Ramos (cell line): ENCODE measurements around the gene MEGF6.

Experiments used
- in situ Hi-C: fragments of 300-500 bp; cut with MboI; formaldehyde crosslinking; loops from one replicate; pipeline ENCODE4 v1.14.3; 2022; ENCODE audit warnings: low sequenced_read_pairs; ENCODE audit not compliant: unreplicated experiment

Gene MEGF6

DNA sequence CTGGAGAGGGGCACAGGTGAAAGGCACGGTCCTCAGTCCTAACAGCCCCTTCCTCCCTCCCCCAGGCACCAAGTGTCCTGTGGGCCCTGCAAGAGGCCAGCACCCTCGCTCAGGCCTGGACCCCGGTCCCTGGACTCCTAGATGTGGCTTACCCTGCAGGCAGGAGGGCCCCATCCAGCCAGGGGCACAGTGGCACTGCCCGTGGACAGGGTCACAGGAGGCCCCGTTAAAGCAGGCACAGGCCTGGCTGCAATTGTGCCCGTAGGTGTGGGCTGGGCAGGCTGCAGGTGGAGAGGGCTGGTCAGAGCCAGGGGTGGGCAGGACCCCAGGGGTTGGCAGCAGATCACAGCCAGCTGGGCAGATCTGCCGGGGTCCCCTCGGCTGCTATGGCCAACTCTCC is 112.3 kb downstream of the MEGF6 start:
- in situ Hi-C loops, result no loop called here

DNA sequence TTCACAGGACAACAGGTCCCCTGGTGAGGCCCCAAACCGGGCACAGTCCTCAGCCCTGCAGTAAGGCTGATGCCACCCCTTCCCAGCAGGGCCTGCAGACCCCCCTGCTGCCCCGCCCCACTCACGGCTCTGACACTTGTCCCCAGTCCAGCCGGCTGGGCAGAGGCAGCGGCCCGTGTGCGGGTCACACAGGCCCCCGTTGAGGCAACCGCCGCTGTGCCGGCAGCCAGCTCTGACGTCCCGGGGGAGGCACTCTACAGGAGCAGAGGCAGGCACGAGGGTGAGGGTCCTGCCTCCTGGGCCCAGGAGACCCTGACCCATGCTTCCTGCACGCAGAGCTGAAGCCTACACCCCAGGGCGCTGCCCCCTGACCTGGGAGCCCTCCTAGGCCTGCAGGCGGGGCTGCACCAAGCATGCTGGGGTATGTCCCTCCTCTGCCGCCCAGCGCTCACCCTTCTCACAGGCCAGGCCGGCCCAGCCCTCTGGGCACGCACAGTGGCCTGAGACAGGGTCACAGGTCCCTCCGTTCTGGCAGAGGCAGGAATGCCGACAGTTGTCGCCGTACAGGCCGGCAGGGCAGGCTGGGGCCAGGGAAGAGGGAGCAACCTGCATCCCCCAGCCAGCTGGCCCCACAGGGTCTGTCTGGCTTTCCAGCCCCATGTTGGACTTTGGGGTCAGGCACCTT is 112.9 kb downstream of the MEGF6 start:
- in situ Hi-C loops, result no loop called here

DNA sequence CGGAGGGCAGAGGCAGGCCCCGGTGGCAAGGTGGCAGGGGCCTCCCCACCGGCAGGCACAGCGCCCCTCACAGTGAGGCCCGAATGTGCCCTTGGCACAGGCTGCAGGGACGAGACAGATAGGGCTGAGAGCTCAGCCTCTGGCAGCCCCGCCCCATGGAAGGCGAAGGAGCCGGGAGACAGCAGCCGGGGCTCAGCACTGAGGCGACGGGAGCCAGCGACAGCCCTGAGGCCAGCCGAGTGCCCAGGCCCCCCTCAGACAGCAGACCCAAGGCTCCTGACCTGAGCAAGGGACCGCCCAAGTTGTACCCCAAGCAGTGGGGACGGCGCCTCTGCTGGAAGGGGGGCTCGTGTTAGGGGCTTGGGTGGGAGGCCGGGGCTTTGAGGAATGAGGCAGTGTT is 113.8 kb downstream of the MEGF6 start:
- in situ Hi-C loops, result no loop called here

DNA sequence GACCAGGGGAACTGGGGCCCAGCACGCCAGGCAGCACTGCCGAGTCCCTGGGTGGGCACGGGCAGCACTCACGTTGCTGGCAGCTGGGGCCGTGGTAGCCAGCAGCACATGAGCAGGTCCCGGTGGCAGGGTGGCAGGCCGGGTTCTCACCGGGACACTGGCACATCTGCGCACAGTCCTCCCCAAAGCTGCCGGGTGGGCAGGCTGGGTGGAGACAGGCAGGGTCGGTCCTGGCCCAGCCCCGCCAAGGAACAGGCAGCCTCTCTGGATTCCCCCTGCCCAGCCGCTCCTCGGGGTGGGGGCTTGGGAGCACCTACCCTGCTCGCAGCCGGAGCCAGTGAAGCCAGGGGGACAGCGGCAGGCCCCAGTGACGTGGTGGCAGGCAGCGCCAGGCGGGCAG is 114.4 kb downstream of the MEGF6 start:
- in situ Hi-C loops, result no loop called here

DNA sequence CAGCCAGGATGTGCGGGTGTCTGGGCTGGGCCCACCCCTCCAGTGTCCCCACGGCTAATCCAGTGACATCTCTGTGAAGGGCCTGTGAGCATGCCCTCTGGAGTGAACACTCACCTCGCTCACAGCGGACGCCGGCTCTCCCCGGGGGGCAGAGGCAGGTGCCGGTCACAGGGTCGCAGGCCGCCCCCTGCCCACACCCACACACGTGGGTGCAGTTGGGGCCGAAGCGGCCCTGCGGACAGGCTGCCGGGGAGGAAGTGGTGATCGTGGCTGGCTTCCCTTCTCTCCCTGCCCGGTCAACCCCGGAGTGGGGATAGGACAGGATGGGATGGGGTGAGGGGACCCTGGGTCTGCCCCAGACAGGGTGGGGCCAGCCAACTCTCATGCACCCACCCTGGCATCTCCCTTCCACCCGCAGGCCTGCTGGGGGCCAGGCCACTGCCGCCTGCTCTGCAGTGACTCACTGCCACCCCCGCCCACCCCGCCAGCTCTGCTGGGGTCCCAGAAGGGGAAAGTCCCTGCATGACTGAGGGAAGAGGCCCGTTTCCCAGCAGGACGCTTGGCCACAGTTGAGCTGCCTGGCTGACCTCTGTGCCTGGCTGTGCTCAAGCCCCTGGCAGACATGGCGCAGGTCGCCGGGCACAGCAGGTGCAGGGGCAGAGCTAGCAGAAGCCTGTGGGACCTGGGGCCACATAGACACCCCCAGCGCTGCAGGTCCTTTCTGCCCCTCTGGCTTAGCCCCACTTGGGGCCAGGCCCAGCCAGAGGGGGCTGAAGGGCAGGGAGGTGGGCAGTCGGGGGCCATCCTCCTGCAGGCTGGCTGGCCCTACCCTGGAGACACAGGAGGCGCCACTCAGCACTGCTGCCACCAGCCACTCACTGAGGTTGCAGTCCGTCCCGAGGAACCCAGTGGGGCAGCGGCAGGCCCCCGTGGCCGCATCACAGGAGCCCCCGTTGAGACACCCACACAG is 115.2 kb downstream of the MEGF6 start:
- in situ Hi-C loops, result no loop called here

DNA sequence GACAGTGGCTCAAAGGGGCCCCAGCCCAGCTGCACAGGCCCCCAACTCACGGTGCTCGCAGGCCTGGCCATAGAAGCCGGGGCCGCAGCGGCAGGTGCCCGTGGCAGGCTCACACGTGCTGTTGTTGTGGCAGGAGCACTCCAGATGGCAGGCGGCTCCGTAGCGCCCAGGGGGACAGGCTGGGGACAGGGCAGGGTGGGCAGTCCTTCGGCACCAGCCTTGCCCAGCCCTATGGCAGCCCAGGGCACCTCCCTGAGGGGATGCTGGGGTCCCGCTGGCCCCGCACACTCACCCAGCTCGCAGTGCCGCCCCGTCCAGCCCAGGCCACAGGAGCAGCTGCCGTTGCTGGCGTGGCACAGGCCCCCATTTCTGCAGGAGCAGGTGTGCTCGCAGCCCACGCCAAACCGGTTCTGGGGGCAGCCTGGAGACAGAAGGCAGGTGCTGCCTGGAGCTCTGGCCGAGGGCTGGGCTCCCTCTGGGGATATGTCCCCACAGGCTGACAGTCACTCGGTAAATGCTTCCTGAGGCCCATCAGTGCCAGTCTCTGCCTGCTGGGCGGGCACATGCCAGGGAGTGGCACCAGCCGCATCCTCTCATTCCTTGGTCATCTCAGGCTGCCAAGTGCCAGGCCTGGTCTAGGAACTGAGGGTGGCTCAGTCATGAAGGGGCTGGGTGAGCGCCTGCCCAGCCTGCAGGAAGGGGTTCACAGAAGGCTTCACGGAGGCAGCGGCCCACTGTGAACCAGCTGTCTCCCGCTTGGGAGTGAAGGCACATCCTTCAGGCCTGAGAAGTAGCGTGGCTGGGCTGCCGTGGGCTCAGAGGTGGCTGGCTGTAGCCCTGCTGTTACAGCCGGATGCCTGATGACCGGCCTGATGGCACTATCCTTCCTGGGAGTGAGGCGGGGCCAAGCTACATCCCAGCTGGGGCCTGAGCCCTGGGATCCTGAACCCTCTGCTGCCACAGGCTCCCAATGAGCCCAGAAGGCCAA is 116.7 kb downstream of the MEGF6 start:
- in situ Hi-C loops, result no loop called here

DNA sequence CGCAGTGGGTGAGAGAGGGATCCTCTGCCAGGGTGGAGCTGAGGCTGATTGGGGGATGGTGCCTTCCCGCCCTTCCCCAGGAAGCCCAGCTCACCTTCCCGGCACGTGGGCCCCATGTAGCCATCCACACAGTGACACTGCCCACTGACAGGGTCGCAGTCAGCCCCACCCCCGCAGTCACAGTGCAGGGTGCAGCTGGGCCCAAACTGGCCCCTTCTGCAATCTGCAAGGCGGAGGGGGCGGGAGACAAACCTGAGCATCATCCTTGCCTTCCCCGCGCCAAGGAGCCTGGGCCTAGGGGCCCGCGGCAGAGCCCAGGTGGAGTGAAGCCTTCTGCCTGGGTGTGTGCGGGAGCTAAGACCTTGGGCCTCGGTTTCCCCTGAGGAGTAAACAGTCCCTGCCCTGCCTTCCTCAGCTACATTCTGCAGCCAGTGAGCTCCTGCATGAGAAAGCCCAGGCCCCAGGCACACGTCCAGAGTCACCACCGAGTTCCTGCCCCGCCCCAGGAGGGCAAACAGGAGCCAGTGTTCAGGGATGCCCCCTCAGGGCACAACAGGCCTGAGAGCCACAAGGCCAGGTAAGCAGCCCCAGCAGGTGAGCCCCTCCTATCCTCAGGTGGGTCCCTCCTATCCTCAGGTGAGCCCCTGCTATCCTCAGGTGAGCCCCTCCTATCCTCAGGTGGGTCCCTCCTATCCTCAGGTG is 118.6 kb downstream of the MEGF6 start:
- in situ Hi-C loops, result no loop called here

DNA sequence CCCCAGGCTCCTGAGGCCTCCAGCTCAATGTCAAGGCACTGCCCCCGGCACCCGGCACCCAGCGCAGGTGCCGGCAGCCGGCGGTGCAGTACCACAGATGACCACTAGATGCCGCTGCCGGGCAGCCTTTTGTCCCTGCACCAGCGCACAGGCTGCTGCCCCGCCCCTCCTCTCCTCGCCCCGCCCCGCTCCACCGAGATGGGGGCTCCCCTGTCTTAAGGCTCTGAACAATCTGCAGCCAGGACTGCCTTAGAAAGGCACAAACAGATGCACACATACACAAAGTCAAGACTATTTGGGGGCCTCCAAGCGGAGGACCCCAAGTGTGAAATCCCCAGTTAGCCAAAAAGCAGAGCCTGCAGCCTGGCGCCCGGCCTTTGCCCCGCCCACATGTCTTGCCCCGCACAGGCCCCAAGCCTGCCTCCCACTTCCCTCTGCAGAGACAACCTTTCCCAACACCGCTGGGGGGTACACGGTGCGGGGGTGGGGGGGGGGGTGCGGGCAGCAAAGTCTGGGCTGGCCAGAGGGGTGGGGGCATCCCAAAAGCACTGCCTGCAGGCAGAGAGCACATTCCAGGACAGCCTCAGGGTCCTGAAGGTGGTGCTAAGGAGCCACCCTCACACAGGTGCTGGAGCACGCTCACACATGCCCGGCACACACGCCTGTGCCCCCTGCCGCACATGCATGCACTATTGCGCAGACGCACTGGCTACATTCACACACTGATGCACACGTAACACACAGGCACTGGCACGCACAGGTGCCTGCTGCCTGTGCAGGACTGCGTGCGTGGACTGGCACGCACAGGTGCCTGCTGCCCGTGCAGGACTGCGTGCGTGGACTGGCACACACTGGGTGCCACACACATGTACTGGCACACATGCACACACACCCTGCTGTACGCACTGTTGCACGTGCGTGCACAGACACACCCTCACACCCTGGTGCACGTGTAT is 119.7 kb downstream of the MEGF6 start:
- in situ Hi-C loops, result no loop called here

DNA sequence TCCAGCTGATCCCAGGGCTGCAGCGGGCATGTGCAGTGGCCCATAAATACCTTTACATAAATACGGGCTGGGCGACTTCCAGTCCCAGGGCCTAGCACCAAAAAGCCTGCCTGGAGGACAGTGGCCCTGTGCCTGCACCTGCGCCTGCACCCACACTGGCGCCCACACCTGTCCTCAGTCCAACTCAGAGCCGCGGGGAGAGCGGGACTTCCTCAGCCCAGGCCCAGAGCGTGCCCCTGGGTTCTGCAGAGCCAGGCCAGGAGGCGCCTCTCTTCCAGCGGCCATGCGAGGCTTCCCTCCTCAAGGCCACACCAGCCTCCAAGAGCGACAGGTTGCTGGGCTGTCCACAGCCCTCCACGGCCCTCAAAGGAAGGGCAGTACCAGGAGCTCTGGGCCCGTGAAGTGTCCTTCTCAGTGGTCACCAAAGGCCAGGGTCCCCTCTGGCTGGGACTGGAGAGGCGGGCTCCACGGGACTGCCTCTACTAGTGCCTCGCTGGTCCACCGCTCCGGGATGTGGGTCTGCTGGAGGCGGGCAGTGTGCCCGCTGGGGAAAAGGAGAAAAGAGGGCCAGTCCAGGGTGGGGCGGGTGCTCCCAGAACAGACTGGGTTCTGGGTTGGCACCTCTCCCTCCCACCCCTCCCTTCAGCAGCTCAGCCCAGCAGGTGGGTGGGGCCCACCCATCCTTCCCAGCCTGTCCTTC is 121.1 kb downstream of the MEGF6 start:
- in situ Hi-C loops, result no loop called here

DNA sequence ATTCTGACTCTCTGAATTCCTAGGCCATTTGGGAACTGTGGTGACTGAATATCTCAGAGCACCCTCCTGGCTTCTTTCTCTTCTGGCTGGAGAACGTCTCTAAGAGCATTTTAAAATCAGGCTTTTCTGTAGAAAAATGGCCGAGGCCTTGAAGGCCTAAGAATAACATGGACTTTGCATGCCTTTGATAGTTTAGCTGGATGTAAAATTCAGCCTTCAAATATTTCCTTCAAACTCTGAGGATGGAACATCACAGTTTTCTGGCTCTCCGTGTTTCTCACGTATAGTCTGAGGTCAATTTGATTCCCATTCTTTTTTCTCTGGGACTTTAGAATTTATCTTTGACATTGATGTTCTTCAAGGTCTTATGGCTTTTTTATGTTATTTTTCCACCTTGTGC is 122.9 kb downstream of the MEGF6 start:
- in situ Hi-C loops, result no loop called here

DNA sequence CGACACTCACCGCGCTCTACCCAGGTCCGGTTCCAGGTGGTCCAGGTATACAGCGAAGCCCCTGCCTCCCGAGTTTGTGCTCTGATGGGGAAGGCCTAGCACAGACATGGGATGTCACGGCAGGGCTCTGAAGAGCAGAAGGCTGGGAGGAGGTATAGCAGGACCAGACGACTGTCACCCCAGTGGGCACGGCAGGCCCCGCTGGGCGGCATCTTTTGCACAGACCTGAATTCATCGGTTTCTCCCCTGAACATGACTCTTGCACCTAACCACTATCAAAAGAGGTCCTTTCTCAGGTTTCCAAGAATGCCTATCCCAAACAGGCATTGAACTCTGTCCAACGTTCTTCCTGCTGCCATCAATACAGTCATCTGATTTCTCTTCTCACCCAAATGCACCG is 126.3 kb downstream of the MEGF6 start:
- in situ Hi-C loops, result no loop called here

DNA sequence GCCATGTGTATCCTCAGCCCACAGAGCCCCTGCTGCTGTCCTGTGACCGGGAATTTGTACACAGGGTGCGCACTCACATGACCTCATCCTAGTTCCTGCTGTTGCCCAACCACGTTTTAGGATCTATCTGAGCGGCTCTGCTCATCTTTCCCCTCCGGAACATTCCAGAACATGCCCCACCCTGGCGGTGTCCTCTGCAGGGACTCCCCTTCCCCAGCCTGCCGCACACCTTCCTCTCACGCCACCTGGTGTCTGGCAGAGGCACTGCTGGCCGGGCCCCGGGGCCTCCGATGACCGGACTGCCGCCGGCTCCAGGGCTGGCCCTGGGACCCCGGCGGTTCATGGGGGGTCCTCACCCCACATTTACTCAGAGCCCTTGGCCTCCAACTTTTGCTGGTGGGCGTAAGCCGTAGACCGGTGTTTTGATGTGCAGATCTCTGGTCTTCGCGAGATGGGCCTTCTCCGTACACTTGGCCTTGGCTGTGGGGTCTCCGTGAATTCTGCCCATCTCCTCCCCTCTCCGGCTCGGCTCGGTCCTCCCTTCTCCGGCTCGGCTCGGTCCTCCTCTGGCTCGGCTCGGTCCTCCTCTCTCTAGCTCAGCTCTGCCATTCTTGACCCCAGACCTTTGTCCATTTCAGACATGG is 127.4 kb downstream of the MEGF6 start:
- in situ Hi-C loops, result no loop called here

DNA sequence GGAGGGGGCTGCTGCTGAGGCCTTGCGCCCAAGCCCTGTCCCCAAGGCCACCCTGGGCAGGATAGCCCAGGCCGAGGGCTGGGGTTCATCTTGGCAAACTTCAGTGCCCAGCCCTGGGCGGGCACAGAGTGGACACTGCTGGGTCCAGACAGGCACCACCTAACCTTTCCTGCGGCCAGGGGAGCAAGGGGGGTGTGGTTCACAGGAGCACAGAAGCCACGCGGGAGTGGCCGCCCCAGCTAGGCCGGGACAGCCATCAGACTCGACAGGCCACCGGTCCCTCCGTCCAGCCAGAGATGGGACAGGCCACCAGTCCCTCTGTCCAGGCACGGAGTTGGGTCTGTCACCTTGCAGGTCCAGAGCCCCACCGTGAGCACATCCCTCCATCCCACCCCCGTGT is 127.9 kb downstream of the MEGF6 start:
- in situ Hi-C loops, result no loop called here

DNA sequence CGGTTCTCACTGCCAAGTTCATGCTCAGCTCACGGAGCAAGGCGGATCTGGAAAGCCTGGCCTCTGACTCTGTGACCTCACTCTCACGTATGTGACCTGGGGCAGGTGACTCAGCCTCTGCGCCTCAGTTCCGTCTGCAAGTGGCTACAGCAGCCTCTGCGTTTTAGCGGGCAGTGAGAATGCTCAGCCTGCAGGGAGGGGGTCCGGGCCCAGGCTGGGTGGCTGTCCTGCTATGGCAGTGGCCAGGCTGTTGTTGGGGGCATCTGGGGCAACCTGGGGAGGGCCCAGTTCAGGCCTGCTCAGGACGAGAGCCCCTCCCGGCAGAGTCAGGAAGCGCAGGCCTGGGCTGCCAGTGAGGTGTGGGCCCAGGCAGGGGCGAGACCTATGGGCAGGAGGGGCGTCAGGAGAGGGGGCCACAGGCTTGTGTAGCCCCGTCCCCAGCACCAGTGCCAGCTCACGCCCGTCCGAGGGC is 128.9 kb downstream of the MEGF6 start:
- in situ Hi-C loops, result no loop called here

DNA sequence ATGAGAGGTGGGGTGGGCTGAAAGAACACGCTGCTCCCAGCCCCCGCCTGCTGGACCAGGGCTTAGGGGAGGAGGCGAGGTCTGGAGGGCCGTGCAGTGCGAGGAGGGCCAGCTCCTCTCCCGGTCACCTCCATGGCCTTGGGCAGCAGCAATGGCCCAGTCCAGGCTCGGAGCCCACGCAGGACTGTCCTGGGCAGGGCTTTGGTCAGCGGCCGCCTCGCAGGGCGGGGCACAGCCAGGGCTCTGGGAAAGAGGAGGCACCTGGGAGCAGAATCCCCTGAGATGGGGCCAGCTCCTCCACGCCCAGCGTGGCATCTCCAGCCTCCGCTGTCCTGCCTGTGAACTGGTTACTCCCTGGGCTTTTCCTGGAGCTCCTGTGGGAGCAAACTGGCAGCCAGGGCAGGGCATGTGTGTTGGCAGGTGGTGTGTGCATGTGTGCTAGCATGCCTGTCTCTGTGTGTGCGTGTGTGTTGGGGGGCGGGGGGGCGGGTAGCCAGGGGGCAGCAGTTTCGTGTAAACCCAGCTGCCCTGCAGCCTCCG is 129.4 kb downstream of the MEGF6 start:
- in situ Hi-C loops, result no loop called here

DNA sequence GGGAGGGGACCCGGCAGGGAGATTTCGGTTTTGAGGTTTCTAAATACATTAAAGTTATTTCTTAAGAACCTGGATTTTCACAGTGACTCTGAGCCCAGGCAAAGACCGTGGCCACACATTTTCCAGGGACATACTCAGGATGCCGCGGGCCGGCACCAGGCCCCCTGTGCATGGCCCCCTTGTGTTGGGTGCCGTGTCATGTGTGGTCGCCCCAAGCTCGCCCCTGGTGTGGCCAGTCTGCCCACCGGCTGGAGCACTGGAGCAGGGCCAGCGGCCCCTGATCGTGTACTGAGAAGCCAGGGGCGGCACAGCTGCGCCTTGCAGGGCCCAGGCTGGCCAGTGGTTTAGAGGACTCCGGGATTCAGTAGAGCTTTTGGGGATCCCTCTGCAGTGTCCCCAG is 130.3 kb downstream of the MEGF6 start:
- in situ Hi-C loops, result no loop called here

DNA sequence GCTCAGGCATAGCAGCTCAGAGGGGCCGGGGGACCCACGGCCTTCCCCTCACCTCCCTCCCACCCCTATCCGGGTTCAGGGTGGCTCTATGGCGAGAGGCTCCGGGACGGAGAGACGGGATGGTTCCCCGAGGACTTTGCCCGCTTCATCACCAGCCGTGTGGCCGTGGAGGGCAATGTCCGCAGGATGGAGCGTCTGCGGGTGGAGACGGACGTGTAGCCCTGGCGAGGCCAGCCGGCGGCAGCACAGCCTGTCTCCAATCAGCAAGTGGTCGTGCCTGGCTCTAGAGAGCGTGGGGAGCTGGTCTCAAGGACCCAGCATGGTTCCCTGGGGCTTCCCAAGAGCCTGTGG is 131.0 kb downstream of the MEGF6 start:
- in situ Hi-C loops, result no loop called here
